Smooth muscle cell (in vitro differentiated cells): Measurements from ENCODE around the gene GTPBP10. TPM values are rescaled to one million over a fixed set of nuclear protein-coding genes. Genes with fewer than 3 reads are reported as not detected.

Source experiments
- DNase-seq: peaks from one replicate; lab custom pipeline; 2025; ENCODE audit not compliant: unreplicated experiment; lab: John Stamatoyannopoulos, UW
- H2AFZ ChIP-seq: fragments of 200-600 bp; sonication (generic); 2 replicates; pipeline ENCODE4 v1.6.0; 2016; ENCODE audit warnings: antibody characterized with exemption, low read depth, mild to moderate bottlenecking
- H3F3A ChIP-seq: fragments of 200-600 bp; sonication (generic); 2 replicates; pipeline ENCODE4 v1.6.0; 2017; ENCODE audit warnings: antibody characterized with exemption, low read depth
- H3K27ac ChIP-seq: fragments of 200-600 bp; sonication (generic); 2 replicates; pipeline ENCODE4 v1.5.1; 2016; ENCODE audit warnings: low read depth, mild to moderate bottlenecking
- H3K27me3 ChIP-seq: fragments of 200-600 bp; sonication (generic); 2 replicates; pipeline ENCODE4 v1.6.1; 2016; ENCODE audit warnings: low read depth, mild to moderate bottlenecking
- H3K36me3 ChIP-seq: fragments of 200-600 bp; sonication (generic); 2 replicates; pipeline ENCODE4 v1.5.1; 2016; ENCODE audit warnings: low read depth
- H3K4me1 ChIP-seq: fragments of 200-600 bp; sonication (generic); 2 replicates; pipeline ENCODE4 v1.5.1; 2016; ENCODE audit warnings: low read depth
- H3K4me2 ChIP-seq: fragments of 200-600 bp; sonication (generic); 2 replicates; pipeline ENCODE4 v1.6.0; 2016; ENCODE audit warnings: mild to moderate bottlenecking
- H3K4me3 ChIP-seq: fragments of 200-600 bp; sonication (generic); 2 replicates; pipeline ENCODE4 v1.5.1; 2016; ENCODE audit warnings: mild to moderate bottlenecking
- H3K79me2 ChIP-seq: fragments of 200-600 bp; sonication (generic); 2 replicates; pipeline ENCODE4 v1.6.0; 2016; ENCODE audit warnings: low read depth, mild to moderate bottlenecking
- H3K9ac ChIP-seq: fragments of 200-600 bp; sonication (generic); 2 replicates; pipeline ENCODE4 v1.6.0; 2016; ENCODE audit warnings: low read depth
- H3K9me3 ChIP-seq: fragments of 200-600 bp; sonication (generic); replicated peaks from 2 replicates; pipeline ENCODE4 v1.5.1; 2016; ENCODE audit warnings: low read depth
- H4K20me1 ChIP-seq: fragments of 200-600 bp; sonication (generic); 2 replicates; pipeline ENCODE4 v1.6.0; 2016; ENCODE audit warnings: low read depth
- CTCF ChIP-seq: fragments of 200-600 bp; sonication (generic); IDR thresholded peaks from 2 replicates; pipeline ENCODE4 v1.5.1; 2017; ENCODE audit warnings: borderline replicate concordance, mild to moderate bottlenecking, antibody characterized with exemption; ENCODE audit not compliant: insufficient read depth, poor library complexity, severe bottlenecking
- WGBS: methylation state at CpG from one replicate; pipeline ENCODE4 v1.1.7; 2016; ENCODE audit warnings: low lambda C conversion rate; 5-methylcytosine and 5-hydroxymethylcytosine counted together
- polyA plus RNA-seq: library from polyadenylated mRNA; unstranded; fragments of >200 nt; fragmentation: Nextera tagmentation; extraction: Ambion mirVana; gene quantifications from 2 replicates; pipeline ENCODE4 v1.2.1, GENCODE V29; 2016
- total RNA-seq: library from RNA; depleted of rRNA; stranded (reverse); fragments of >200 nt; gene quantifications from 2 replicates; pipeline ENCODE4 v1.2.3, GENCODE V29; 2014

GTPBP10 gene, protein sequence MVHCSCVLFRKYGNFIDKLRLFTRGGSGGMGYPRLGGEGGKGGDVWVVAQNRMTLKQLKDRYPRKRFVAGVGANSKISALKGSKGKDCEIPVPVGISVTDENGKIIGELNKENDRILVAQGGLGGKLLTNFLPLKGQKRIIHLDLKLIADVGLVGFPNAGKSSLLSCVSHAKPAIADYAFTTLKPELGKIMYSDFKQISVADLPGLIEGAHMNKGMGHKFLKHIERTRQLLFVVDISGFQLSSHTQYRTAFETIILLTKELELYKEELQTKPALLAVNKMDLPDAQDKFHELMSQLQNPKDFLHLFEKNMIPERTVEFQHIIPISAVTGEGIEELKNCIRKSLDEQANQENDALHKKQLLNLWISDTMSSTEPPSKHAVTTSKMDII
- total RNA-seq (19.4 and 22.1 TPM in 2 replicates), polyA plus RNA-seq (13.5 and 14.4 TPM in 2 replicates)

DNA sequence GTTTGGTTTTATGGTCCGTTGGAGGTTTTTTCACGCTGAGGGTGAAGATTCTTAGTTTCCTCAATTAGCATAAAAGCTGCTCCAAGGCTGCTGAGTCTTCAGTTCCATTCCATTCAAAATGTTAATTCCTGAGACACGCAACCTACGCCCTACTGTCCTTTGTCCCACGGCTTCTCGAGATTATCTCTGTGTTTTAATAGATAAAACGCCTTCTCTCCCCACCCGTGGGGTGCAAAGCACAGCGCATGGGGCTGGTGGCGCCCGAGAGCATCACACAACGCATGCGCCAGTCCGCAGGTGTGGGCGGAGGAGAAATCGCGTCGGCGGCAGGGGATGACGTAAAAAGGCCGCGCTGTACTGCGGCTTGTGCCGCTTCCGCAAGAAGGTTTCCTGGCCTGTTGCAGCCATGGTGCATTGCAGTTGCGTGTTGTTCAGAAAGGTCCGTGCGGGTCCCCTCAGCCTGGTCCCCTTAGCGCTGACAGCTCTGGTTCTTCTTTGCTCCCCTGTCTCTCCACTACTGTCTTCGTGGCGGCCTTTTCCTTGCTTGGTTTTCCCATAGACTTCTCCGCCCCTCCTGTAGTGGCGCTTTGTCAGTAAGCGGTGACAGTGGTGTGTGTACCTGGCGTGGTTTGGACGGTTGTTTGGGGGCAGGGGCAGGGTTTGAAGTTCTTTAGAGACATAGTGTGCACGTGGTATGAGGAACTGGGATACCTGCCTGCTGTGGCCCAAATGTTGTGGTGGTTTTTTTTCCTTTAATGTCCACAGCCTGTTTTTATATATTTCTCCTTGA is at the start of gene GTPBP10:
Gene GTPBP10 (plus strand): TSS at position 381 of the 790 bp plus-strand sequence. CDS start 26 bp downstream, at position 407.
- Histone ChIP-seq H3K36me3 (no peaks in the 10 kb centered on the region), H3F3A (no peaks in the 10 kb centered on the region), H3K9me3 (no peaks in the 10 kb centered on the region), H3K4me3 (peak within 1 kb of the TSS; percentile 89), H3K4me2 (peak within 1 kb of the TSS; percentile 98), H2AFZ (peak within 1 kb of the TSS; percentile 97), H3K79me2 (peaks cover 44% of the 10 kb centered on the region), H3K4me1 (peaks cover 6% of the 10 kb centered on the region), H3K27ac (peak within 1 kb of the TSS; percentile 86), H3K9ac (peak within 1 kb of the TSS; percentile 95), H4K20me1 (no peaks in the 10 kb centered on the region), H3K27me3 (no peaks in the 10 kb centered on the region)
- under 1% methylated on average over 37 of the region's 37 CpGs for WGBS
- peak; percentile 78 for DNase-seq
- peak; percentile 35 for TF ChIP-seq CTCF

- no peaks in the 10 kb centered on the region for H4K20me1 ChIP-seq
- no peak overlapping the region for H3K9ac ChIP-seq
- WGBS = 44% methylated on average over 5 of the region's 5 CpGs
- H3K27ac ChIP-seq = no peak overlapping the region
- no peaks in the 10 kb centered on the region for H3K27me3 ChIP-seq
- H3F3A ChIP-seq = no peaks in the 10 kb centered on the region
- no peaks in the 10 kb centered on the region for H3K4me1 ChIP-seq
- H3K79me2 ChIP-seq = no peaks in the 10 kb centered on the region
- no peaks in the 10 kb centered on the region for H3K36me3 ChIP-seq
- no peak overlapping the region for H3K4me2 ChIP-seq
- peak; percentile 33 for TF ChIP-seq CTCF
- H3K9me3 ChIP-seq = no peaks in the 10 kb centered on the region
- H2AFZ ChIP-seq = no peak overlapping the region
- no peak for DNase-seq
- no peak overlapping the region for H3K4me3 ChIP-seq
Measured at GRCh38 chr7:90298145-90299038, 48.1 kb upstream of the GTPBP10 start.

- no peak for TF ChIP-seq CTCF
- Histone ChIP-seq H3K9ac (no peak overlapping the region), H3K27me3 (no peaks in the 10 kb centered on the region), H3K4me1 (no peaks in the 10 kb centered on the region), H3F3A (no peaks in the 10 kb centered on the region), H3K4me2 (no peak overlapping the region), H4K20me1 (no peaks in the 10 kb centered on the region), H3K27ac (no peak overlapping the region), H3K79me2 (no peaks in the 10 kb centered on the region), H3K36me3 (no peaks in the 10 kb centered on the region), H3K9me3 (no peaks in the 10 kb centered on the region), H2AFZ (no peak overlapping the region), H3K4me3 (no peak overlapping the region)
- WGBS = 100% methylated on average over 1 of the region's 1 CpG
- no peak for DNase-seq
Measured at GRCh38 chr7:90303241-90303640, 43.3 kb upstream of the GTPBP10 start.
